ENCODE results near the gene UBALD1.

DNA sequence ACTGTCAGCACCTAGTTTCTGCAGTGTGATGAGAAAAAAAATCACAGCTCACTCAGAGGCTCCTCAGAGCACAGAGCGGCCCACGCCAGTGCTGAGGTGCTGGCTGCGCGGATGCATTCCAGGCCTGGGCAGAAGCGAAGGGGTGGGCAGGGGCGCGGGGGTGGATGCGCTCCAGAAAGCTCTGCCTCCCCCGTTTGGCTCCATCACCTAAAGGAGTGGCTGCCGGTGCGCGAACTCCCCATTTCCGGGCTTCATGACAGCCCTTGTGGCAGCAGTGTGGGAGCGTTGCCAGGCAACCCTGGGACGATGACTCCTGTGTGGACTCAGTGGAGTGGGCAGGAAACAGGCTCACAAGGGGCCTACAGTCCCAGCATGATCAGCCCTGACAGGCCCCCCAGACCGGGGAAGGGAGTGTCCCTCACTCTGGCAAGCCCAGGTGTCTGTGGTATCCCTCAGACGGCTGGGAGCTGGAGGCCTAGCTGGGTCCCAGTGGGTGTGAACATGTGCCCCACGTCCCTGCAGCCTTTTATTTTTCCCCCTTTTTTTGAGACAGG is 45.8 kb upstream of the UBALD1 start:
- TF ChIP-seq, protein P1, sequence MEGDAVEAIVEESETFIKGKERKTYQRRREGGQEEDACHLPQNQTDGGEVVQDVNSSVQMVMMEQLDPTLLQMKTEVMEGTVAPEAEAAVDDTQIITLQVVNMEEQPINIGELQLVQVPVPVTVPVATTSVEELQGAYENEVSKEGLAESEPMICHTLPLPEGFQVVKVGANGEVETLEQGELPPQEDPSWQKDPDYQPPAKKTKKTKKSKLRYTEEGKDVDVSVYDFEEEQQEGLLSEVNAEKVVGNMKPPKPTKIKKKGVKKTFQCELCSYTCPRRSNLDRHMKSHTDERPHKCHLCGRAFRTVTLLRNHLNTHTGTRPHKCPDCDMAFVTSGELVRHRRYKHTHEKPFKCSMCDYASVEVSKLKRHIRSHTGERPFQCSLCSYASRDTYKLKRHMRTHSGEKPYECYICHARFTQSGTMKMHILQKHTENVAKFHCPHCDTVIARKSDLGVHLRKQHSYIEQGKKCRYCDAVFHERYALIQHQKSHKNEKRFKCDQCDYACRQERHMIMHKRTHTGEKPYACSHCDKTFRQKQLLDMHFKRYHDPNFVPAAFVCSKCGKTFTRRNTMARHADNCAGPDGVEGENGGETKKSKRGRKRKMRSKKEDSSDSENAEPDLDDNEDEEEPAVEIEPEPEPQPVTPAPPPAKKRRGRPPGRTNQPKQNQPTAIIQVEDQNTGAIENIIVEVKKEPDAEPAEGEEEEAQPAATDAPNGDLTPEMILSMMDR (IDR thresholded peaks at IDR 0.05 in 8 of 11, conservative IDR thresholded peaks at IDR 0.05 in 3 of 11): no peak
- TF ChIP-seq POLR2AphosphoS5 (IDR thresholded peaks at IDR 0.05): peak; percentile 53 to 74 (median 71)
